Stimulated activated CD8-positive, alpha-beta memory T cell treated with anti-CD3 and anti-CD28 coated beads, Interleukin-15, amount 100 ng/mL, for 1 hour (primary cell): ENCODE measurements around the gene PNLIPRP2.

Experiments used
- DNase-seq: peaks from one replicate; pipeline ENCODE4 v3.0.0-alpha.2; 2020; ENCODE audit warnings: low read depth

The PNLIPRP2 gene

GRCh38 chr10:116612107-116612769 lies 8.5 kb upstream of the PNLIPRP2 start:
- DNase-seq: no peak

DNA sequence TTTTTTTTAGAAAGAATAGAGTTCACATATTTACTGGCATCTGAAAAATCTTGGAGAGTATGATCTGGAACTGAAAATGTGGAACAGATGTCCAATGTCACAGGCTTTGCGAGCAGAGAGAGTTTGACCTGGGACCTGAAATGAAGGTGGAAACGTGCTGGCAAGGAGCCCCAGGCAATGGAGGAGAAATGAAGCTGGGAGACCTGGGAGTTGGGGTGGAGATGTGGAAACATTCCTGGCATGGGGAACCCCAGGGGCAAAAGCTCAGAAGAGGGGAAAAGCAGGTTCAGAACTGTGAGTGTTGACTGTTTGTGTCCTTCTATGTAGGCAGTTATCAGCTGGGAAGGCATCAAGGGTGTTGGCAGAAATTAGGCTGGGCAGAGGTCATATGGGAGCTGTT lies 7.3 kb upstream of the PNLIPRP2 start:
- no peak for DNase-seq

- DNase-seq: no peak
Observed at GRCh38 chr10:116614796-116615195, 6.0 kb upstream of the PNLIPRP2 start.

DNA sequence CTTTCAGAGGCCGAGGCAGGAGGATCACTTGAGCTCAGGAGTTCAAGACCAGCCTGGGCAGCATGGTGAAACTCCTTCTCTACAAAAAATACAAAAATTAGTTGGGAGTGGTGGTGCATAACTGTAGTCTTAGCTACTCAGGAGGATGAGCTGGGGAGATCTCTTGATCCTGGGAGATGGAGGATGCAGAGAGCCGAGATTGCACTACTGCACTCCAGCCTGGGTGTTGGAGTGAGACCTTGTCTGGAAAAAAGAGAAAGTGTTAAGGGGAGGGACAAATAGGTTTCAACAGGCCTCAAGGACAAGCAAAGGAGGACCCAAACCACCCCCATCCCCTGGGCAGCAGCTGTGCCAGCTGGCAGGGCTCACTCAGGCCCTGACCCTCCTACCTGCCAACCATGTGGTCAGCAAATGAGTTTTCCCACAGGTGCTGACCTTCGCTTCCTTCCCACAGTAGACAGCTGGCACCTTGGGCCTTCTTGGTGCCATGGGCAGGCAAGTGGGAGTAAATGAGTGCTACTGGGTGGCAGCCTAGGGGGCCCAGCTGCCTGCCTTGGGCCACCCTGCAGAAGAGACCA lies 5.5 kb upstream of the PNLIPRP2 start:
- no peak for DNase-seq

DNA sequence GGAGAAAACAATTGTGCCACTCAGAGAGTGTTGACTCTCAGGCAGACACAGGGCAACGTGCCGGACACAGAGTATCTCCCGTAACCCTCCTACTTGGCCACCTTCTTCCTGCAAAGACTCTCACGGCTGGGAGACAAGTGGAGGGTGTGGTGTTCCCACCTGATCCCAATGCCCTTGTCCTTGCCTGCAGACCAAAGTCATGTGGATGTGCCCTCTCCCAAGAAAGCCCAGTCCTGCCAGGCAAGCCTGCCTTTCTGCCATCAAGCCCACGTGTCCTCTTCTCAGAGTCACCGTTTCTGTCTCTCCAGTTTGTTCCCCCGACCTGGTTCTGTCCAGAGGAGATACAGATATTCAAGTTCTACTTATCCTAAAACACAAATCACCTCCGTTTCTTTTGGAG lies 723 bp downstream of the PNLIPRP2 start:
- DNase-seq: no peak

- DNase-seq: no peak
Observed at GRCh38 chr10:116621934-116622655, 1.3 kb downstream of the PNLIPRP2 start.

DNA sequence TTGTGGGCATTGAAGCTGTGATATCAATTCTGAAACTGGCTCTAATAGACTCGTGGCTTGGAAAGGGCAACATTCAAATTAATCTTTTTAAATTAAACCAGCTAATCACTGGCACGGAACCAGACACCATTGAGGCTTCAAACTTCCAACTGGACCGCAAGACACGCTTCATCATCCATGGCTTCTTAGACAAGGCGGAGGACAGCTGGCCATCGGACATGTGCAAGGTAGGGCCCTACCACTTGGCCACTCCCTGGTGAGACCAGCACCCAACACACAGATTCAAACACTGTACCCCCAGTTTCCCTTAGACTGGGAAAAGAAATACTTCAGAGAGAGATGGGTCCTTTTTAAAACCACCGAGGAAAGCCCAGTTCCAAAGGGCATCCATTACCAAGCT lies 5.1 kb downstream of the PNLIPRP2 start:
- DNase-seq: no peak

- no peak for DNase-seq
Observed at GRCh38 chr10:116626815-116627214, 6.1 kb downstream of the PNLIPRP2 start.

DNA sequence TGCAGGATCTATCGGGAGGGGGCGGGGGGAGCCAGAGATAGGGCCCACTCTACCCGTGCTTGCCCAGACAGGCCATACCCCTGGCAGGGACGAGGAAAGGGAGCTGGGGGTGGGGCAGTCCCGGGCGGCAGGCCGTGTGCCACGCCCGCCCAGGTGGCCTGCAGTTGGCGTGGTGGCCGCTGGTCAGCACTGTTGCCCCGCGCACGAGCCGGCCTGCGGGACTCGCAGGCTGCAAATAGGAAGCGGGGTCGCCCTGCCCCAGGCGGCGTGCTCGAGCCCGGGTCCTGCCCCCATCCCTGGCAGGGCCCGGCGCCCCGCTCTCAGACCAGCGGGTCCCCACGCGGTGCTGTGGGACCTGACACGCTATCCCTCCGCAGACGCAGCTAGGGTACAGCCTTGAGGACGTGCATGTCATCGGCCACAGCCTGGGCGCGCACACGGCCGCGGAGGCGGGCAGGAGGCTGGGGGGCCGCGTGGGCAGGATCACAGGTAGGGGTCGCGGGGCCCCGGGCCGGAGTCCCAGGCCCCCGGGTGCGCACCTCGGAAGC lies 6.7 kb downstream of the PNLIPRP2 start:
- DNase-seq: no peak

DNA sequence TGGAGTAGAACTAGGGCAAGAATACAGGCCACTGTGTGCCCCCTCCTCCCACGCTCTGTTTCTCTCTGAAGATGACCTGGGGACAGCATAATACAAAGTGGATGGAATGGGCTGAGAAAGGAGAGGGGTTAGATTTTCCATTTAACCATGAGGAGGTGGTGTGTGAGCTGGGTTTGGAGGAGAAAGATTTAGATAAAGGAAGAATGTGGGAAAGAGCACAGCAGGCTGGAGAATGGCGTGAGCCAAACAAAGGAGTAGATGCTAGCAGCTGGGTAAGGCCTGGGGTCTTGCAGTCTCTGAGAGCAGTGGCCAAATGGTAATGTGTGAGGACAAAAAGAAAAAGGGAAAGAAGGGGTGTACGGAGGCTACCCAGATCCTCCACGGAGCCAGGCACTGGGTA lies 8.6 kb downstream of the PNLIPRP2 start:
- DNase-seq: no peak

DNA sequence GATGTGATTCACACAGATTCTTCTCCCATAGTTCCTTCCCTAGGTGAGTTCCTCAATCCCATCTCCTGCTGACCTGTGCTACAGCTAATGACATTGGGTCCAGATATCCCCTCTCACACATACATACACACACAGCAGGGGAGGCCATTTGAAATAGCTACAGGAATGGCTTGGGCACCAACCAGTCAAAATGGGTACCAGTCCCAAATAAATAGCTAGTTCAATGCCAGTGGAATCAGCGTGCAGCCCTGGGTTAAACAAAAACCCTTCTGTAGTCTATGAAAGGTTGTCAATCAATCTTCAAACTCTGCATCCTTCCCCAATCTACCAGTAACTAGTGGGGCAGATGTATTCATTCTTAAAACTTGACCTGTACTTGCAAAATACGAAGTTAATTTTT lies 9.3 kb downstream of the PNLIPRP2 start:
- no peak for DNase-seq

DNA sequence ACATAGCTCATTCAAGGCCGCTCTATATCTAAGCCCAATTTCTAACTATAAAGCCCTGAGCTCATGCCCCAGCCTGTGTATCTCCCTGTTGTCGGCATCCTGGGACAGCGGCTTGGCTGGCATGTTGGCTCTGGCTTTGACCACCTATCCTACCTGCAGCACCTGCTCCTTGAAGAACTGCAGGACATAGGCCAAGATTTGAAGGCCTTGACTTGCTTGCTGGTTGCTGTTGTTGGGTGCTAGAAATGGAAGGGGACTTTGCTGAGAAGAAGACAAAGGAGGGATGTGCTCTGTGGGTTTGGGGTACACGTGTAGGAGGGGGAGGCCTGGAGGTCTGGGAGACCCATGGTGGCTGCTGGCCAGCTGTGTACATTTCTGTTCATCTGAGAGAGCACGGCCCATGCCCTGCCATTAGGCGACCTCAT lies 11.1 kb downstream of the PNLIPRP2 start:
- DNase-seq: no peak

DNA sequence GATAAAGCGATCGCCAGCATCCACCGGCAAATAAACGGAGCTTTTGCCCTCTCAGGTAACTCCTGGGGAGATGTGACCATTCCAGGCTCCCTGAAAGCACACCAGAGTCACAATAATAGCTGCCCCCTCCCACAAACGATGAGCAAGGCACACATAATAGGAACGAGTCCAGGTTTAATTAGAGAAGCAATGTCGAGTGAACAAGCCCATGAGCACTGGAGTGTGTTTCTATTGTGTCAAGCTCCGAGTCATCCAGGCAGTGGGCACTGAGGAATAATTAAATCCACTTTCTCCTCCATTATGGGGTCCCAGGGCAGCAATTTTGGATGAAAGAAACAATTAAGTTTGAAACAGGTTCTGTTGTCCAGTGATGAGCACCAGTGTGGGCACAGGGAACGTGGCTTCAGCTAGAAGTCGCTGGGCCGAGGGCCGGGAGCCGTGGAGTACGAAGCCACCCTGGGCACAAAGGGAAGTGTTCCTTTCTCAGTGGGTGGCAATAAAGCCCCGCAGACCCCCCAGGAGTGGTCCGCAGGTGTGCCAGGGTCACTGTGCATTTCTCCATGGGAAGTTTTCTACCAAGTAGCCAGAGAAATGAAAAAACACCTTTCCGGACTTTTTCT lies 12.0 kb downstream of the PNLIPRP2 start:
- DNase-seq: no peak

GRCh38 chr10:116633216-116633600 lies 12.5 kb downstream of the PNLIPRP2 start:
- DNase-seq: no peak

- DNase-seq: no peak
Observed at GRCh38 chr10:116634126-116634975, 13.6 kb downstream of the PNLIPRP2 start.

DNA sequence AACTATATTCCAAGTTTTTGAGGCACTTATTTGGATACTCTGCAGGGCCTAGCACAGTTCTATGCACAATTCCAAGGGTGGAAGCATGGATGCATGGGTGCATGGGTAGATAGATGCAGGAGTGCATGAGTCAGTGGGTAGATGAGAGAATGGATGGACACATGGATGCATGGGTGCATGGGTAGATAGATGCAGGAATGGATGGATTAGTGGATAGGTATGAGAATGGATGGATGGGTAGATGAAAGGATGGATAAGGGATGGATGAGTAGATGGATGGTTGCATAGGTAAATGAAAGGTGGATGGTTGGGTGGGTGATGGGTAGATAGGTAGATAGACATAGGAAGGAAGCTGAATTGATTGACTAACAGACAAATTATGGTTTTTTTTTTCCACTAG lies 15.6 kb downstream of the PNLIPRP2 start:
- no peak for DNase-seq

- no peak for DNase-seq
Observed at GRCh38 chr10:116636976-116637375, 16.2 kb downstream of the PNLIPRP2 start.

- no peak for DNase-seq
Observed at GRCh38 chr10:116637830-116638229, 17.1 kb downstream of the PNLIPRP2 start.

DNA sequence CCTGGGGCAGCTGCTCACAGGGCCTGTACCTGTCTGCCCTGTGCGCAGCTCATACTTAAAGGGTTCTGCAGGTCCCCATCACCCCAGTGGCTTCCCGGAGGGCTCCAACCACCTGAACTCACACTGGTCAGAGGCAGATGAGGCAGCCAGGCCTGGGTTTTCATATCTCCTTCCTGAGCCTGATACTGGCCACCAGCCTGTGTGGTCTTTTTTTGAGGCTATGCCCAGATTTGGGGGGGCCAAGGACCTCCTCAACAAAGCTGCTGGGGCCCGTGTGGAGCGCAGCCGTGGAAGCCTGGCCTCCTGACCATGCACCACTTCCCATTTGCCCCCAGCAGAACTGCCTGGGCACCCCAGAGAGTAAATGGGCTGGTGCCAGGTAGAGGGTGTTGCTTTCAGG lies 25.7 kb downstream of the PNLIPRP2 start:
- no peak for DNase-seq

DNA sequence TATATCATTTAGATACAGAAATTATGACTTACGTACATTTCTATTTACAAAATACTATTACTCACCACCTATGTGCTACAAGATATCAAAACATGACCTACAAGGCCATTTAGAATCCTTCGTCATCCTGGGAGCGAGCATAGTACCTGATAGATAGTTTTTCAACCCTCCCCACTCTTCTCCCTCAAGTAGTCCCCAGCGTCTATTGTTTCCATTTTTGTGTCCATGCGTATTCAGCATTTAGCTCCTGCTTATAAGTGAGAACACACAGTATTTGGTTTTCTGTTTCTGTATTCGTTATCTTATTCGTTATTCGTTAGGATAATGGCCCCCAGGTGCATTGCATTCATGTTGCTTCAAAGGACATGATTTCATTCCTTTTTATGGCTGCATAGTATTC lies 28.1 kb downstream of the PNLIPRP2 start:
- no peak for DNase-seq

DNA sequence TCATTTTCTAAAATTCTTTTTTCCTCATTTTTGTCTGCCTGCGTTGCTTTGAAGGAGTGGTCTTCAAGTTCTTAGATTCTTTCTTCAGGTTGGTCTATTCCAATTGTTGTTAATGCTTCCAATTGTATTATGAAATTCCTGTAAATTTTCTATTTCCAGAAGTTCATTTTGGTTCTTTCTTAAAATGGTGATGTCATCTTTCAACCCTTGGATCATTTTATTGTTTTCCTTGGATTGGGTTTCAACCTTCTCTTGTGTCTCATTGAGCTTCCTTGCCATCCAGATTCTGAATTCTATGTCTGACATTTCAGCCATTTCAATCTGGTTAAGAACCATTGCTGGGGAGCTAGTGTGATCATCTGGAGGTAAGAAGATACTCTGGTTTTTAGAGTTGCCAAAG lies 33.1 kb downstream of the PNLIPRP2 start:
- no peak for DNase-seq

- no peak for DNase-seq
Observed at GRCh38 chr10:116654816-116655215, 34.1 kb downstream of the PNLIPRP2 start.
